ENCODE measurements around the gene CHRM1. TPM values are rescaled to one million over a fixed set of nuclear protein-coding genes. Genes with fewer than 3 reads are reported as not detected.

Gene CHRM1
- total and polyA plus RNA-seq, 7 donors = 0.06 TPM; not detected in 6

DNA sequence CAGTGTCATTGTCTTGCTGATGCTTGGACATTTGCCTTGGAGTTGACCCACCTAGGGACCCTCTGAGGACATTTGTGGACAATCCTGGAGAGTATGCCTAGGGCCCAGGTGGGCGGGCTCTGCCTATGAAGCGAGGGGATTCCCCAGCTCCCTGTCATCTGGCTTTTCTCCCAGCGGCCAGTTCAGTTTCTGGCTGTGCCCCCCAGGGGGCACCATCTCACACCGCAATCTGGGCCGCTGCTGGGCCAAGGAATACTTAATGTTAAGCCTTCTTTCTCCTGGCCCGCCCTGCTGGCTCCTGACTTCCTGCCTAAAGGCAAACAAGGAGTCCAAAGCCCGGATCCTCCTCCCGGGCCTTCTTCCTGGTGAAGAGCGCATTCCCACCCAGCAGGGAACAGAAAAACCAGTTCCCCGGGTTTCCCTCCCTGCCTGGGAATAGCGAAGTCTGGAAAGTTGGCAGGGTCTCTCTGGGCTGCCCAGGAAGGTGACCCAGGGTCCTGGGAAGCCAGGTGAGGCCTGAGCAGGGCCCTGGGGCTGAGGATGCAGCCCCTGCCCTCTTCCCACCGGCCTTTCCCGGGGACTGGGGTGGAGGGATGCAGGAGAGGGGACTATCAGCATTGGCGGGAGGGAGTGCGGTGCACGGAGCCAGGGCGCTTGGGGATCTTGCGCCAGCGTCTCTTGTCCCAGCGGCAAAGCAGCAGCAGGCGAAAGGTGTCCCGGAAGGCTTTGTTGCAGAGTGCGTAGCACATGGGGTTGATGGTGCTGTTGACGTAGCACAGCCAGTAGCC is 11.9 kb downstream of the CHRM1 start:
- peak overlapping the region; percentile 50 for H3K27ac ChIP-seq
- peaks cover 5% of the 10 kb centered on the region for H3K4me1 ChIP-seq
- no peaks in the 10 kb centered on the region for H3K36me3 ChIP-seq (ENCODE audit: insufficient read depth in 1 of 2, low read depth in 1 of 2)
- 56 to 59% (median 57%) methylated on average over 24 of the region's 24 CpGs for WGBS, 3 donors
- DNase-seq (peak; percentile 53 to 75), ATAC-seq (peak; percentile 14 to 55 (median 44))
- H3K27me3 ChIP-seq (ENCODE audit: insufficient read depth in 3 of 3, low read length in 2 of 3) = no peaks in the 10 kb centered on the region
- H3K4me3 ChIP-seq = no peak overlapping the region
- TF ChIP-seq, protein P1, sequence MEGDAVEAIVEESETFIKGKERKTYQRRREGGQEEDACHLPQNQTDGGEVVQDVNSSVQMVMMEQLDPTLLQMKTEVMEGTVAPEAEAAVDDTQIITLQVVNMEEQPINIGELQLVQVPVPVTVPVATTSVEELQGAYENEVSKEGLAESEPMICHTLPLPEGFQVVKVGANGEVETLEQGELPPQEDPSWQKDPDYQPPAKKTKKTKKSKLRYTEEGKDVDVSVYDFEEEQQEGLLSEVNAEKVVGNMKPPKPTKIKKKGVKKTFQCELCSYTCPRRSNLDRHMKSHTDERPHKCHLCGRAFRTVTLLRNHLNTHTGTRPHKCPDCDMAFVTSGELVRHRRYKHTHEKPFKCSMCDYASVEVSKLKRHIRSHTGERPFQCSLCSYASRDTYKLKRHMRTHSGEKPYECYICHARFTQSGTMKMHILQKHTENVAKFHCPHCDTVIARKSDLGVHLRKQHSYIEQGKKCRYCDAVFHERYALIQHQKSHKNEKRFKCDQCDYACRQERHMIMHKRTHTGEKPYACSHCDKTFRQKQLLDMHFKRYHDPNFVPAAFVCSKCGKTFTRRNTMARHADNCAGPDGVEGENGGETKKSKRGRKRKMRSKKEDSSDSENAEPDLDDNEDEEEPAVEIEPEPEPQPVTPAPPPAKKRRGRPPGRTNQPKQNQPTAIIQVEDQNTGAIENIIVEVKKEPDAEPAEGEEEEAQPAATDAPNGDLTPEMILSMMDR (IDR thresholded peaks at IDR 0.05) = peak; percentile 48
- no peaks in the 10 kb centered on the region for H3K9me3 ChIP-seq
- intact Hi-C loops (cut with DNase I) = no loop called here

DNA sequence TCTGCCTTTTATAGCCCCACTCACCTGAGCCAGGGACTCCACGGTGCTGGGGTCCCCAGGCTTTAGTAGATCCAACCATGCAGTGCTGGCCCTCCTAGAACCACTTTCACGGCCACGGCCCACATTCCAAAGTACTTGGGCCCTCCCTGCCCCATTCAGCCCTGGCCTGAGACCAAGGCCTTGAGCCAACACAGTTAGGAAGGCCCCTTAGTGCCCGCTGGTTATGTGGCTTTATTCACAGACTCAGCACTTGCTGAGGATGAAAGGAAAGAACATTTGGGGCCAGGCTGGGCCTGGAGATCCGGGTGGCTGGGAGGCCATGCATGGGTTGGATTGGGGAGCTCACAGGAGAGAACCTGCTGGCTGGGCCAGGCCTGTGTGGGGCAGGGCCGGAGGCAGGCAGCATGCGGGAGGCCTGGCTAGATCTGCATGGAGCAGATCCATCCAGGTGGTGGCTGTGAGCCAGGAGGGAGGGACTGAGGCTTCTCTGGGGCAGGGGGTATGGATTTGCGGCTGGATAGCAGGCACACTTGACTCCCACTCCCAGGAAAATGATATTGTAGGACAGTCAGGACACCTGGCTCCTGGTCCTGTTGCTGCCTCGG is 12.6 kb downstream of the CHRM1 start:
- DNase-seq (no peak), ATAC-seq (no peak)
- intact Hi-C loops (cut with DNase I) = no loop called here
- no peak overlapping the region for H3K27ac ChIP-seq
- peaks cover 5% of the 10 kb centered on the region for H3K4me1 ChIP-seq
- H3K4me3 ChIP-seq = no peak overlapping the region
- 50 to 71% (median 62%) methylated on average over 7 to 9 of the region's 9 CpGs for WGBS, 3 donors
- TF ChIP-seq, protein P1 (IDR thresholded peaks at IDR 0.05) = no peak
- H3K9me3 ChIP-seq = no peaks in the 10 kb centered on the region
- H3K27me3 ChIP-seq (ENCODE audit: insufficient read depth in 3 of 3, low read length in 2 of 3) = no peaks in the 10 kb centered on the region
- H3K36me3 ChIP-seq (ENCODE audit: insufficient read depth in 1 of 2, low read depth in 1 of 2) = no peaks in the 10 kb centered on the region

DNA sequence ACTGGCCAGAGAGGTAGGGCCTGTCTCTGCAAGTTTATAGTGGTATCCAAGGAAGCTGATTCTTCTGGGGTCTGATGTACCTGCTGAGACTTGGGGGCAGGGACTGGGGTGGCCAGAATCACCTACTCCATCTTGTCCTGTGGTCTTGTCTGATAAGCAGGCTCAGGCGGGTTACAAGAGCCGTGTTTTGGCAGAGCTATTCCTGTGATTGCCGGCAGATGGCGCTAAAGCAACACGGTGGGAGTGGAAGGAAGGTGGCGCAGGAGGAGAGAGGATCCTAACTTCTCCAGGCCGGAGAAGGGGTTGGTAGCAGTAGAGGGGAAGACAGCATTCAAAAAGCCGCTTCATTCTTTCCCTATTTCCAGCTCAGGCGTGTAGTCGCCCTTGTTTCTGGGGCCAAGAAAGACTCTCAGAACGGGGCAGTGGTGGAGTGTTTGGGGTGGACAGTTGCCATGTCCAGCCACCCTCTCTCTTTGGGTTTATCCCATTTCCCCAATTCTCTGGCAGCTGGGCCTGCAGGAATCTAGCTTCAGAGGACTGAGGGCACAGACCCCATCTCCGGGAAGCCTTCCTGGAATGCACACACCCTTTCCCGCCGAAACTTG is 15.1 kb downstream of the CHRM1 start:
- Histone ChIP-seq H3K27ac (no peak overlapping the region), H3K4me3 (no peak overlapping the region), H3K4me1 (peaks cover 5% of the 10 kb centered on the region), H3K9me3 (no peaks in the 10 kb centered on the region), H3K27me3 (ENCODE audit: insufficient read depth in 3 of 3, low read length in 2 of 3) (no peaks in the 10 kb centered on the region), H3K36me3 (ENCODE audit: insufficient read depth in 1 of 2, low read depth in 1 of 2) (no peaks in the 10 kb centered on the region)
- peak; percentile 75 to 87 for DNase-seq
- 17 to 23% (median 18%) methylated on average over 14 of the region's 14 CpGs for WGBS, 3 donors
- TF ChIP-seq, protein P1 (IDR thresholded peaks at IDR 0.05) = peak; percentile 98
- peak; percentile 83 to 94 (median 89) for ATAC-seq
- intact Hi-C loops (cut with DNase I) = loop anchor here (1.0 to 2.0 kb wide), 2 partner anchors 71 to 118 kb away; no protein-coding TSS in a partner anchor

DNA sequence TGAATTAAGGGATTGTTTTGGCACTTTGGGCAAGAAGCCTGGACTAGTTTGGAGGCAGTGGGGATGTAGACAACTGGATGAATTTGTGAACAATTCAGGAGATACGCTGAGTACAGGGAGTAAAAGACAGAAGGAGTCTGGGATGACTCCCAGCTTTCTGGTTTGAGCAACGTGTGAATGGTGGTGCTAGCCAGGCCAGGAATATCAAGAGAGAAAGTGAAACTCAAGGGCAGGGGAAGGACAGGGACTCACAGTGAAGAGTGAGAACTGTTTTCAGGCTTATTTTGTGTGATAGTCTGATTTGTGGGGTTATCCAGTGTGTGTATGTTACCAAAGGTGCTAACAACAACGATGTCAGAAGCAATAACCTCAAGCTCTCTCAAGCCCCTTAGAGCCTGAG is 15.9 kb downstream of the CHRM1 start:
- Histone ChIP-seq H3K27me3 (ENCODE audit: insufficient read depth in 3 of 3, low read length in 2 of 3) (no peaks in the 10 kb centered on the region), H3K9me3 (no peaks in the 10 kb centered on the region), H3K27ac (no peak overlapping the region), H3K4me1 (peaks cover 5% of the 10 kb centered on the region), H3K36me3 (ENCODE audit: insufficient read depth in 1 of 2, low read depth in 1 of 2) (no peaks in the 10 kb centered on the region), H3K4me3 (no peak overlapping the region)
- intact Hi-C loops (cut with DNase I) = no loop called here
- DNase-seq = no peak
- TF ChIP-seq, protein P1 (IDR thresholded peaks at IDR 0.05) = no peak
- WGBS, 3 donors = 15 to 27% (median 17%) methylated on average over 3 of the region's 3 CpGs
- no peak for ATAC-seq
